ENCODE results near the gene SLC25A14. TPM values are rescaled to one million over a fixed set of nuclear protein-coding genes. Genes with fewer than 3 reads are reported as not detected.
"Not testable (repeated sequence)": the region's sequence is repeated elsewhere in the genome, so short reads cannot be mapped to it uniquely, and the experiment has no call there.

SLC25A14 gene, protein sequence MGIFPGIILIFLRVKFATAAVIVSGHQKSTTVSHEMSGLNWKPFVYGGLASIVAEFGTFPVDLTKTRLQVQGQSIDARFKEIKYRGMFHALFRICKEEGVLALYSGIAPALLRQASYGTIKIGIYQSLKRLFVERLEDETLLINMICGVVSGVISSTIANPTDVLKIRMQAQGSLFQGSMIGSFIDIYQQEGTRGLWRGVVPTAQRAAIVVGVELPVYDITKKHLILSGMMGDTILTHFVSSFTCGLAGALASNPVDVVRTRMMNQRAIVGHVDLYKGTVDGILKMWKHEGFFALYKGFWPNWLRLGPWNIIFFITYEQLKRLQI
- 8.1 and 10.5 TPM in 2 replicates for total RNA-seq

DNA sequence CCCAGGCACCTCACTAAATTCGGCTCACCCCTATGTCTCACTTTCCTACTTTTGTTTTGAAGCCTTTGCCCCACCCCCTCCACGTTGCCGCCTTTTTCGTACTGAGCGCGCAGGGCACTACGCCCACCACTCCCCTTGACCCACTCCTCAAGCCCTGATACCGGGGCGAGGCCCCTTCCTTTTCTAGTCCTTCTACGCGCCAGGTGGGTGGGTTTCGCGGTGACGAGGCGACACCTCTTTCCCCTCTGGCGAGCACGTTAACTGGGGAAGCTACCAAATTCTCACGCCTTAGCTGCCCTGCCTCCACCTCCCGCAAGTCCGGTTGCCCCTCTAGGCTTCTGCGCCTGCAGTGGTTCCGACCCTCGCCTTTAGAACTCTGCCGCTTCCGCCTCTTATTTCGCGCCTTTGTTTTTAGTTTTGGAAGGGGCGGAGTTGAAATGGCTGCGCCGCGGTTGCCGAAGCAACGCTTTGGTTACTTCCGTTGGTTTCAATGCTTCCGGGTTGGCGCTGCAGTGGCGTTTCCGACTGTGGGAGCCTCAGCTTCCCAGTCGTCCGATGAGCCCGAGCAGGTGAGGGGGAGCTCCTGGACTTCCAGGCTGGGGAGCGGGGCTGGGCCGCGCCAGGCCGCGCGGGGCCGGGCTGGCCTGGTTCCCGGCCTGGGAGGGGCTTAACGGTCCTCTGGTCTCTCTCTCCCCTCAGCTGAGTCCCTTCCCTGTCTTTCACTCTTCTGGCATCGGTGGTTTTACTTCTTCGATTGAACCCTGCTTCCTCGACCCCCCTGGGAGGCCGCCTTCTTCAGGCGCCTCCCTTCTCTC lies at the start of gene SLC25A14:
Gene SLC25A14, plus strand, starts transcription at position 512 of the 815 bp plus-strand sequence. CDS start 360 bp downstream, outside the sequence.
- peaks cover 2% of the 10 kb centered on the region for H3K27me3 Mint-ChIP-seq (ENCODE audit: insufficient read depth)
- DNase-seq (ENCODE audit: low spot score): peak; percentile 69
- H3K4me1 Mint-ChIP-seq (ENCODE audit: low read depth): peaks cover 15% of the 10 kb centered on the region
- H3K36me3 Mint-ChIP-seq (ENCODE audit: low read depth): no peaks in the 10 kb centered on the region
- no peaks in the 10 kb centered on the region for H3K9me3 Mint-ChIP-seq
- peak within 1 kb of the TSS; percentile 94 for H3K4me3 Mint-ChIP-seq
- H3K27ac Mint-ChIP-seq: peak within 1 kb of the TSS; percentile 96
- intact Hi-C loops (cut with micrococcal nuclease): loop anchor here (1.0 to 5.0 kb wide), 4 partner anchors 63 to 564 kb away; partner anchors contain the start of genes ENOX2 and ZNF280C

GRCh38 chrX:130295519-130296296 lies 44.0 kb upstream of the SLC25A14 start:
- DNase-seq (ENCODE audit: low spot score): no peak
- no peaks in the 10 kb centered on the region for H3K4me1 Mint-ChIP-seq (ENCODE audit: low read depth)
- H3K9me3 Mint-ChIP-seq: no peaks in the 10 kb centered on the region
- no peaks in the 10 kb centered on the region for H3K36me3 Mint-ChIP-seq (ENCODE audit: low read depth)
- peaks cover 4% of the 10 kb centered on the region for H3K27me3 Mint-ChIP-seq (ENCODE audit: insufficient read depth)
- H3K27ac Mint-ChIP-seq: no peak overlapping the region
- no peak overlapping the region for H3K4me3 Mint-ChIP-seq
- intact Hi-C loops (cut with micrococcal nuclease): no loop called here

DNA sequence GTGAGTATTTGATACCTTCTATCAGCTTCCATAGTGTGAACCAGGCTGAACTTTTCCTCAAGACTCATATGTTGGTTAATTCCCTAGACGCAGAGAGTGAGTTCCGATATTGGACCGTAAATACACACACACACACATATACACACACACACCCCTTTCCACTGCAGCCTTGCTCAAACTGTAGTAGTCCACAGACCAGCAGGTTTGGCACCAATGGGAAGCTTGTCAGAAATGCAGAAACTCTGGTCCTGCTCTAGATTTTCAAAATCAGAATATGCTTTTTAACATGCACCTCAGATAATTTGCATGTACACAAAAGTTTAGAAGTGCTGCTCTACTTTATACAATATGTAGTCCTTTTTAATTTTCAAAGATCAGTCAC lies 43.4 kb upstream of the SLC25A14 start:
- no peaks in the 10 kb centered on the region for H3K9me3 Mint-ChIP-seq
- H3K27me3 Mint-ChIP-seq (ENCODE audit: insufficient read depth): peaks cover 4% of the 10 kb centered on the region
- no peaks in the 10 kb centered on the region for H3K36me3 Mint-ChIP-seq (ENCODE audit: low read depth)
- DNase-seq (ENCODE audit: low spot score): no peak
- no peak overlapping the region for H3K4me3 Mint-ChIP-seq
- H3K4me1 Mint-ChIP-seq (ENCODE audit: low read depth): no peaks in the 10 kb centered on the region
- intact Hi-C loops (cut with micrococcal nuclease): no loop called here
- no peak overlapping the region for H3K27ac Mint-ChIP-seq

GRCh38 chrX:130296743-130297142 lies 43.0 kb upstream of the SLC25A14 start:
- H3K27me3 Mint-ChIP-seq (ENCODE audit: insufficient read depth): peaks cover 4% of the 10 kb centered on the region
- intact Hi-C loops (cut with micrococcal nuclease): no loop called here
- H3K36me3 Mint-ChIP-seq (ENCODE audit: low read depth): no peaks in the 10 kb centered on the region
- no peak overlapping the region for H3K27ac Mint-ChIP-seq
- H3K4me1 Mint-ChIP-seq (ENCODE audit: low read depth): no peaks in the 10 kb centered on the region
- no peaks in the 10 kb centered on the region for H3K9me3 Mint-ChIP-seq
- DNase-seq (ENCODE audit: low spot score): no peak
- no peak overlapping the region for H3K4me3 Mint-ChIP-seq

DNA sequence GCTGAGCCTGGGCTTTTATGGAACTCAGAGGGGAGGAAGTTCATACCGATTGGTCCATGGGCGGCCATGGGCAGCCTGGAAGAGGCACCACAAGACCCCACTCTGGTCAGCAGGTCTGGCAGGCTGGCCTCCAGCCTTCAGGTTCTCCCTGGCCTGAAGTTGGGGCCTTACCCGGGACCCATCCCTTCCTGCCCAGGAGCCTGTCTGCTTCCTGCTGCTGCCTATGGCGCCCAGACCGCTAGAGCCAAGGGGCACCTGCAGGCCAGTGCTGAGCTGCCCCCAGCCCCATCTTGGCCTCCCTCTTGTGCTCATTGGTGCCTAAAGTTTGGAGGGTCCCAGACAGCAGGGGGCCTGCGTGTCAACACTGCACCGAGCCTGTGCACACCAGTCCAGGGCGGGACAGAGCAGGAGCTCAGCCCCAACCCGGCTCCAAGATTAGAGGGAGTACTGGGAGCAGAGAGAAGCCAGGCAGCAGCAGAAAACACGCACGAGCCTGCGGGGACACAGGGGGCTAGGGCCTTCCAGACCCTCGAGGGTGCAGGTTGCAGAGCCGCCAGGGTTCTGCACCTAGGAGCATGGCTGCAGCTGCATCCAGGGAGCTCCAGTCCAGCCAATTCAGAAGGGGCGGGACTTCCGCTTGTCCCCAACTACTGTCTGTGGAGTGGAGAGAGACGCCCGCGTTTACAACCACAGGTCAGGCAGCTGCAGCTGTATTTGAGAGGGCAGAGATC lies 40.3 kb upstream of the SLC25A14 start:
- intact Hi-C loops (cut with micrococcal nuclease): no loop called here
- no peaks in the 10 kb centered on the region for H3K9me3 Mint-ChIP-seq
- no peak overlapping the region for H3K4me3 Mint-ChIP-seq
- no peak for DNase-seq (ENCODE audit: low spot score)
- no peaks in the 10 kb centered on the region for H3K4me1 Mint-ChIP-seq (ENCODE audit: low read depth)
- H3K36me3 Mint-ChIP-seq (ENCODE audit: low read depth): no peaks in the 10 kb centered on the region
- no peaks in the 10 kb centered on the region for H3K27me3 Mint-ChIP-seq (ENCODE audit: insufficient read depth)
- no peak overlapping the region for H3K27ac Mint-ChIP-seq

GRCh38 chrX:130300010-130300282 lies 39.8 kb upstream of the SLC25A14 start:
- no peak overlapping the region for H3K27ac Mint-ChIP-seq
- H3K4me1 Mint-ChIP-seq (ENCODE audit: low read depth): no peaks in the 10 kb centered on the region
- no peak overlapping the region for H3K4me3 Mint-ChIP-seq
- no peak for DNase-seq (ENCODE audit: low spot score)
- H3K9me3 Mint-ChIP-seq: no peaks in the 10 kb centered on the region
- no peaks in the 10 kb centered on the region for H3K27me3 Mint-ChIP-seq (ENCODE audit: insufficient read depth)
- no peaks in the 10 kb centered on the region for H3K36me3 Mint-ChIP-seq (ENCODE audit: low read depth)
- intact Hi-C loops (cut with micrococcal nuclease): no loop called here

- Mint-ChIP-seq H3K36me3 (ENCODE audit: low read depth) (no peaks in the 10 kb centered on the region), H3K27me3 (ENCODE audit: insufficient read depth) (no peaks in the 10 kb centered on the region), H3K9me3 (no peaks in the 10 kb centered on the region), H3K27ac (no peak overlapping the region), H3K4me1 (ENCODE audit: low read depth) (no peaks in the 10 kb centered on the region), H3K4me3 (no peak overlapping the region)
- intact Hi-C loops (cut with micrococcal nuclease): no loop called here
- no peak for DNase-seq (ENCODE audit: low spot score)
Observed at GRCh38 chrX:130301405-130301804, 38.3 kb upstream of the SLC25A14 start.

DNA sequence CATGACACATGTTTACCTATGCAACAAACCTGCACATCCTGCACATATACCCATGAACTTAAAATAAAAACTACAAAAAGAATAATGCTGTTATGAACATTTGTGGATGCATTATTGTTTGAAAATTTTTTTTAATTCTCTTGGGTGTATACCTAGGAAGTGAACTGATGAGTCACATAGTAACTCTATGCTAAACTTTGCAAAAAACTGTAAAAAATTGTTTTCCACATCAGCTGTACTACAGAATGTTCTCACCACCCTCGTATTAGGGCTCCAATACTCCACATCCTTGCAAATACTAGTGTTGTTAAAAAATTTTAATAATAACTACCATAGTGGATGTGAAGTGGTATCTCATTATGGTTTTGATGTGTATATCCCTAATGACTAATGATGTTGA lies 37.7 kb upstream of the SLC25A14 start:
- Mint-ChIP-seq H3K36me3 (ENCODE audit: low read depth) (no peaks in the 10 kb centered on the region), H3K4me1 (ENCODE audit: low read depth) (no peaks in the 10 kb centered on the region), H3K9me3 (no peaks in the 10 kb centered on the region), H3K4me3 (no peak overlapping the region), H3K27ac (no peak overlapping the region), H3K27me3 (ENCODE audit: insufficient read depth) (no peaks in the 10 kb centered on the region)
- intact Hi-C loops (cut with micrococcal nuclease): no loop called here
- no peak for DNase-seq (ENCODE audit: low spot score)

- H3K36me3 Mint-ChIP-seq (ENCODE audit: low read depth): no peaks in the 10 kb centered on the region
- no peaks in the 10 kb centered on the region for H3K9me3 Mint-ChIP-seq
- H3K27ac Mint-ChIP-seq: no peak overlapping the region
Observed at GRCh38 chrX:130304587-130305368, 34.9 kb upstream of the SLC25A14 start.

GRCh38 chrX:130319886-130320285 lies 19.8 kb upstream of the SLC25A14 start:
- H3K36me3 Mint-ChIP-seq (ENCODE audit: low read depth); H3K27ac Mint-ChIP-seq; H3K4me3 Mint-ChIP-seq; H3K9me3 Mint-ChIP-seq; intact Hi-C loops (cut with micrococcal nuclease); H3K4me1 Mint-ChIP-seq (ENCODE audit: low read depth); DNase-seq (ENCODE audit: low spot score); H3K27me3 Mint-ChIP-seq (ENCODE audit: insufficient read depth): not testable (repeated sequence)

More at GRCh38 chrX:130304587-130305368, 34.9 kb upstream of the SLC25A14 start:
- H3K27me3 Mint-ChIP-seq (ENCODE audit: insufficient read depth): no peaks in the 10 kb centered on the region
- no peak for DNase-seq (ENCODE audit: low spot score)
- no peaks in the 10 kb centered on the region for H3K4me1 Mint-ChIP-seq (ENCODE audit: low read depth)
- no peak overlapping the region for H3K4me3 Mint-ChIP-seq
- intact Hi-C loops (cut with micrococcal nuclease): no loop called here

DNA sequence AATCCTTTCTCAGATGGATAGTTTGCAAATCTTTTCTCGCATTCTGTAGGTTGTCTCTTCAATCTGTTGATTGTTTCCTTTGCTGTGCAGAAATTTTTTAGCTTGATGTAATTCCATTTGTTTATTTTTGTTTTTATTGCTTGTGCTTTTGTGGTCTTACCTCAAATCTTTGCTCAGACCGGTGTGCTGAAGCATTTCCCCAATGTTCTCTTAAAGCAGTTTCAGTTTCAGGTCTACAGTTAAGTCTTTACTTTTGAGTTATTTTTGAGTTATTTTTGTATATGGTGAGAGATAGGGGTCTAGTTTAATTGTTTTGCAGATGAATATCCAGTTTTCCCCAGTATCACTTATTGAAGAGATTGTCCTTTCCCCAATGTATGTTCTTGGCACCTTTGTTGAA lies 18.2 kb upstream of the SLC25A14 start:
- Mint-ChIP-seq H3K4me3 (no peak overlapping the region), H3K27me3 (ENCODE audit: insufficient read depth) (peaks cover 12% of the 10 kb centered on the region), H3K27ac (no peak overlapping the region), H3K9me3 (peaks cover 4% of the 10 kb centered on the region), H3K4me1 (ENCODE audit: low read depth) (peaks cover 9% of the 10 kb centered on the region), H3K36me3 (ENCODE audit: low read depth) (no peaks in the 10 kb centered on the region)
- intact Hi-C loops (cut with micrococcal nuclease): no loop called here
- DNase-seq (ENCODE audit: low spot score): no peak

DNA sequence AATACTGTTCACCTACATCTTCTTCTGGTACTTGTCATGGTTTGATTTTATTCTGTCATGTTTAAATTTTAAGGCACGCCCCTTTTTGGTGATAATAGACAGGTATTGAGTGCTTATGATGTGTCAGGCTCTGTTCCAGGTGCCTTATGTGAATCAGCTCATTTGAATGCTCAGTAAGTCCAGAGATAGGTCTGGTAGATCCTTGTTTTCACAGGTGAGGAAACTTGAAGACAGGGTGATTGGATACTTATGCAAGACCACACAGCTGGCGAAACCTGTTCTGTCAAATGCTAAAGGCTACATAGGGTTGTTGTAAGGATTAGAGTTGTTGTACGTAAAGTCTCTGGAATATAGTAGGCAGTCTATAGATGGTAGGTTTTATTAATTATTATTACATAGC lies 9.6 kb upstream of the SLC25A14 start:
- no peaks in the 10 kb centered on the region for H3K9me3 Mint-ChIP-seq
- H3K4me1 Mint-ChIP-seq (ENCODE audit: low read depth): no peaks in the 10 kb centered on the region
- DNase-seq (ENCODE audit: low spot score): no peak
- peaks cover 11% of the 10 kb centered on the region for H3K27me3 Mint-ChIP-seq (ENCODE audit: insufficient read depth)
- H3K27ac Mint-ChIP-seq: no peak overlapping the region
- H3K36me3 Mint-ChIP-seq (ENCODE audit: low read depth): no peaks in the 10 kb centered on the region
- intact Hi-C loops (cut with micrococcal nuclease): loop anchor here (1.0 kb wide), 1 partner anchor 587 kb away; no protein-coding TSS in a partner anchor
- H3K4me3 Mint-ChIP-seq: no peak overlapping the region
